Activated CD8-positive, alpha-beta memory T cell treated with anti-CD3 and anti-CD28 coated beads for 36 hours (primary cell): Measurements from ENCODE around the gene AP1M2. TPM values are rescaled to one million over a fixed set of nuclear protein-coding genes. Genes with fewer than 3 reads are reported as not detected.
"Not testable (repeated sequence)": the region's sequence is repeated elsewhere in the genome, so short reads cannot be mapped to it uniquely, and the experiment has no call there.

Experiments used
- CTCF ChIA-PET: fragments of 350-600 bp; sonication (Branson Sonifier 250); formaldehyde crosslinking; loops from one replicate; lab custom pipeline; 2021; ENCODE audit warnings: antibody characterized with exemption; lab: Charles Lee
- POLR2A ChIA-PET: fragments of 350-600 bp; sonication (Branson Sonifier 250); formaldehyde crosslinking; loops from one replicate; lab custom pipeline; 2021; ENCODE audit warnings: antibody characterized with exemption; lab: Charles Lee
- total RNA-seq, 2 experiments: library from RNA; stranded (reverse); gene quantifications; one replicate each; pipeline ENCODE4 v1.2.3, GENCODE V29; 2021

AP1M2 gene
- total RNA-seq, 2 experiments from 2014 or later, result not detected

DNA sequence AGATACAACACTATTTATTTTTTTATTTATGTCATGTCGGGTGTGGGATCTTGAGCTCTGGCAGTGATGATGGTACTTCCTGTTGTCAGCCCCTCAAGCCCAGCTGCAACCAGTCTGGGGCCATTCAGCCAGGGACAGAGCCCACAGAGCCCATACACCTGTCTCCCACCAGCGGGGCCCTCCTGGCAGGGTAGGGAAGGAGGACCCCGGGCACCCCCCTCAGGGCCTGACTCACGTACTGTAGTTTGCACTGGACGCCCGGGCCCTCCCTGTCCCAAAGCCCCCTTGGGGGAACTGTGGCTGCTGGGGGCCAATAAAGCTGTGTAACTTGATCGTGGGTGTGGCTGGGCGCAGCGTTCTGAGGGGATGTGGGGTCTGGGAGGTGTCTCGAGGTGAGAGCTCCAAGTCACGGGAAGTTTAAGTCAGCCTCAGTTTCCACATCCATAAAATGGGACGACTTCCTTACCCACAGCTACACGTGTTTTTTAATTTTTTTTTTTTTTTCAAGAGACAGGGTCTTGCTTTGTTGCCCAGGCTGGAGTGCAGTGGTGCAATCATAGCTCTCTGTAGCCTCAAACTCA, 33.9 kb downstream of the AP1M2 start:
- ChIA-PET CTCF (interaction anchor here (0.7 to 4.1 kb wide), 10 partner anchors 9 to 164 kb away, joined by 3 to 26 read pairs (median 6); partner anchors contain the start of genes ATG4D, CDKN2D, DNM2 and KRI1), POLR2A (interaction anchor here (0.6 to 1.6 kb wide), 8 partner anchors 8 to 377 kb away, joined by 3 to 7 read pairs (median 6); partner anchors contain the start of genes KRI1 and S1PR5)

GRCh38 chr19:10552510-10553053, 34.5 kb downstream of the AP1M2 start:
- CTCF ChIA-PET, result interaction anchor here (0.5 to 4.1 kb wide), 13 partner anchors 8 to 165 kb away, joined by 3 to 26 read pairs (median 4); partner anchors contain the start of genes ATG4D, CDC37, CDKN2D and DNM2
- POLR2A ChIA-PET, result interaction anchor here (0.6 to 1.6 kb wide), 5 partner anchors 8 to 36 kb away, joined by 3 to 6 read pairs (median 4); partner anchors contain the start of genes KRI1 and S1PR5

DNA sequence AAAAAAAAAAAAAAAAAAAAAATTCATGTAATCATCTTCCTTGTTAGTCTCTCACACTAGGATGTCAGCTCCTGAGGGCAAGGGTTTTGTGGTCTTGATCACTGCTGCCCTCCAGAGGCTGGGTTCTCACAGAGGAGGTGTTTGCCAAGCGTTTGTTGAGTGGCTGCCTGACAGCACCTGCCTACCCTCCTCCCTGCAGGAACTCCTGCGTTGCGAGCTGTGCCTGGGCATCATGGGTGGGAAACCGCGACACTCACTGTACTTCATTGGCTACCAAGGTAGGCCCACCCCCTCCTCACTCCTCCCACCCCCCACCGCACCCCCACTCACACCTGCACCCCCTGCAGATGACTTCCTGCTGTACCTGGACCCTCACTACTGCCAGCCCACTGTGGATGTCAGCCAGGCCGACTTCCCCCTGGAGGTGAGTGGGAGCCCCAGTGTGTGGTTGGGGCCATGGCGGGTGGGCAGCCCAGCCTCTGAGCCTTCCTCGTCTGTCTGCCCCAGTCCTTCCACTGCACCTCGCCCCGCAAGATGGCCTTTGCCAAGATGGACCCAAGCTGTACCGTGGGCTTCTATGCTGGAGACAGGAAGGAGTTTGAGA, 35.3 kb downstream of the AP1M2 start:
- CTCF ChIA-PET, result interaction anchor here (0.5 to 4.1 kb wide), 12 partner anchors 9 to 161 kb away, joined by 3 to 26 read pairs (median 3); partner anchors contain the start of genes ATG4D, CDC37 and KRI1
- POLR2A ChIA-PET, result interaction anchor here (0.5 to 1.6 kb wide), 3 partner anchors 14 to 221 kb away, joined by 3 to 7 read pairs (median 6); partner anchors contain the start of gene KRI1

DNA sequence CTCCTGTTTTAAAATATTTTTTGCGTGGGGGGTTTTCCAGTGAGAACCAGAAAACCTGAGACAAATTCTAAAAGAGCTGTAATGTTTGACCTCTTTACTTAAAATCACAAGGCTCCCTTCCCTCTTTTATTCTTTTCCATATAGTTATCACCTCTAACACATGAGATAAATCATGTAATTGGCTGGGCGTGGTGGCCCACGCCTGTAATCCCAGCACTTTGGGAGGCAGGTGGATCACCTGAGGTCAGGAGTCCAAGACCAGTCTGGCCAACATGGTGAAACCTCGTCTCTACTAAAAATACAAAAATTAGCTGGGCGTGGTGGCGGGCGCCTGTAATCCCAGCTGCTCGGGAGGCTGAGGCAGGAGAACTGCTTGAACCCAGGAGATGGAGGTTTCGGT, 36.1 kb downstream of the AP1M2 start:
- ChIA-PET POLR2A (interaction anchor here (0.6 to 0.7 kb wide), 2 partner anchors 39 to 86 kb away, joined by 4 to 7 read pairs; no protein-coding TSS in a partner anchor), CTCF (interaction anchor here (0.5 to 4.1 kb wide), 9 partner anchors 9 to 160 kb away, joined by 3 to 26 read pairs (median 3); partner anchors contain the start of genes ATG4D, CDC37 and KRI1)

DNA sequence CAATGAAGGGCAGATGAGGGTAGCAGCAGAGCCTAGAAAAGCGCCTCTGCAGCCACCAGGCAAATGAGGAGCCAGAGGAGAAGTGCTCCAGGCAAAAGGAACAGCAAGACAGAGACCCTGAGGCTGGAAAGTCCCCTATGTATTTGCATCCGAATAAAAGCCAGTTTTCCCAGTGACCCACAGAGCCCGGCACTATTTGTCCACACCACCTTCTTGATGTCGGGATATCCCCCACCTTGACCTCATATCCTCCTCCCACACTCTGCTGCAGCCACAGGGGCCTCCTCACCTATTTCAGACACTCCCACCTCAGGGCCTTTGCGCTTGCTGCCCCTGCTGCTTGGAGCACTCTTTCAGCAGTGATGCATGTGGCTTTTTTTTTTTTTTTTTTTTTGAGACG, 36.8 kb downstream of the AP1M2 start:
- ChIA-PET CTCF (interaction anchor here (1.0 kb wide), 1 partner anchor 134 kb away, joined by 3 read pairs; no protein-coding TSS in a partner anchor), POLR2A (no interaction called here)

GRCh38 chr19:10549733-10550132, 37.4 kb downstream of the AP1M2 start:
- ChIA-PET POLR2A (no interaction called here), CTCF (no interaction called here)

DNA sequence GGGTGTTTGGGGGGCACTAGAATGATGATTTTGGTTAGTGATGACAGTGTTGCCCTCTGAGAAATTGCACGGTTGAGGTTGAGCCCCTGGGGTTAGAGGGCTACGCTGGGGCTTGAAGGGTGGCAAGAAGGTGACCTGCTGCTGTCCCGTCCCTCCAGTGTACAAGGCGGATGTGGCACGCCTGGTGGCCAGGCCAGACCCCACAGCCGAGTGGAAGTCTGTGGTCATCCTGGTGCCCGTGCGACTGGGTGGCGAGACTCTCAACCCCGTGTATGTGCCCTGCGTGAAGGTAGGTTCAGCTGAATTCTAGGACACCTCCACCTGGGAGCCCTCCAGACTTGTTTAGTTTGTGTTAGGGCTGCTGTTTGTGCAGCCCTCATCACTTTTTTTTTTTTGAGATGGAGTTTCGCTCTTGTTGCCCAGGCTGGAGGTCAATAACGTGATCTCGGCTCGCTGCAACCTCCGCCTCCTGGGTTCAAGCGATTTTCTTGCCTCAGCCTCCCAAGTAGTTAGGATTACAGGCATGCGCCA, 38.3 kb downstream of the AP1M2 start:
- CTCF ChIA-PET, result no interaction called here

DNA sequence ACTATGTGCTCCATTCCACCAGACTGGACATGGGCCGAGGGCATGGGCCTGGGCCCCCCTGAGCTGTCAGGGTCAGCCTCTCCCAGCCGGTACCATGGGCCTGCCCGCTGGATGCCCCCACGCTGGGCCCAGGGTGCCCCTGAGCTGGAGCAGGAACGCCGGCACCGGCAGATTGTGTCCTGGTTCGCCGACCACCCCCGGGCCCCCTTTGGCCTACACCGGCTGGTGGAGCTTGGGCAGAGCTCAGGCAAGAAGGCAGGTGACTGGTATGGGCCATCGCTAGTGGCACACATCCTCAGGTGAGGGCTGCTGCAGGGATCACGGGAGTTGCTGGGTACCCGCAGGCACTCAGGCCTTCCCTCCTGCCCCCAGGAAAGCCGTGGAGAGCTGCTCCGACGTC, 40.3 kb downstream of the AP1M2 start:
- POLR2A ChIA-PET, result interaction anchor here (0.6 kb wide), 1 partner anchor 109 kb away, joined by 3 read pairs; no protein-coding TSS in a partner anchor
- CTCF ChIA-PET, result interaction anchor here (0.6 to 2.4 kb wide), 4 partner anchors 19 to 55 kb away, joined by 3 to 6 read pairs (median 4); partner anchors contain the start of gene KRI1

More for the DNA sequence above, 38.3 kb downstream of the AP1M2 start:
- POLR2A ChIA-PET, result no interaction called here

GRCh38 chr19:10544753-10545251, 42.3 kb downstream of the AP1M2 start:
- POLR2A ChIA-PET, result interaction anchor here (0.6 to 1.1 kb wide), 2 partner anchors 8 to 38 kb away, joined by 3 to 10 read pairs; no protein-coding TSS in a partner anchor
- CTCF ChIA-PET, result interaction anchor here (0.6 to 0.9 kb wide), 2 partner anchors 9 to 158 kb away, joined by 3 to 5 read pairs; no protein-coding TSS in a partner anchor

DNA sequence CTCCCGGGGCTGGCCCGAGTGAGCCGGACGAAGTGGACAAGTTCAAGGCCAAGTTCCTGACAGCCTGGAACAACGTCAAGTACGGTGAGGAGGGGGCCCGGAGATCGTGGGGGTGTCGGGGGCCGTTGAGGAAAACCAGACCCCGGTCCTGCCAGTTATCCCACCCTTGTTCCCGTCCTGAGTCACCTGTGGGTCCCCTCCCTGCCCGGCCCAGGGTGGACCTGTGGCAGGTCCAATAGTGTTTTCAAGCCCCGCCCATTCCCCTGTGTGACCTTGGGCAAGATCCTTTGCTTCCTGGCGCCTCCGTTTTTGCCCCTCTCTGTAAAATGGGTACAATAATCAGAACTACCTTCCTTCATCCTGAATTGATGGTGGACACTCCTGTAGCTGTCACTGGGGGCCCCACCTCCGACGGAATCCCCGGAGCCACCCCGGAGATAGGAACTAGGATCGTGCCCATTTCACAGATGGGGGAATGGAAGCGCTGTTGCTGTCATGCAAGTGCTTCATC, 42.8 kb downstream of the AP1M2 start:
- CTCF ChIA-PET, result interaction anchor here (0.6 to 0.9 kb wide), 2 partner anchors 9 to 158 kb away, joined by 3 to 5 read pairs; no protein-coding TSS in a partner anchor

GRCh38 chr19:10543420-10544241, 43.5 kb downstream of the AP1M2 start, which contains the start of gene ATG4D:
Gene ATG4D, plus strand, starts transcription at chr19:10543904. Its CDS starts 187 bp downstream, at chr19:10544091.
- CTCF ChIA-PET, result interaction anchor here (1.1 to 3.1 kb wide), 5 partner anchors 9 to 139 kb away, joined by 3 to 16 read pairs (median 3); no protein-coding TSS in a partner anchor

More for the DNA sequence above, 42.8 kb downstream of the AP1M2 start:
- POLR2A ChIA-PET, result interaction anchor here (0.6 to 1.1 kb wide), 2 partner anchors 9 to 37 kb away, joined by 3 to 10 read pairs; no protein-coding TSS in a partner anchor

GRCh38 chr19:10543059-10543419, 44.1 kb downstream of the AP1M2 start:
- CTCF ChIA-PET, result interaction anchor here (1.1 to 3.1 kb wide), 7 partner anchors 10 to 139 kb away, joined by 3 to 16 read pairs (median 4); no protein-coding TSS in a partner anchor
- POLR2A ChIA-PET, result interaction anchor here (1.0 kb wide), 1 partner anchor 16 kb away, joined by 4 read pairs; no protein-coding TSS in a partner anchor

More at GRCh38 chr19:10543420-10544241, 43.5 kb downstream of the AP1M2 start, which contains the start of gene ATG4D:
- POLR2A ChIA-PET, result interaction anchor here (1.0 kb wide), 1 partner anchor 15 kb away, joined by 4 read pairs; no protein-coding TSS in a partner anchor

DNA sequence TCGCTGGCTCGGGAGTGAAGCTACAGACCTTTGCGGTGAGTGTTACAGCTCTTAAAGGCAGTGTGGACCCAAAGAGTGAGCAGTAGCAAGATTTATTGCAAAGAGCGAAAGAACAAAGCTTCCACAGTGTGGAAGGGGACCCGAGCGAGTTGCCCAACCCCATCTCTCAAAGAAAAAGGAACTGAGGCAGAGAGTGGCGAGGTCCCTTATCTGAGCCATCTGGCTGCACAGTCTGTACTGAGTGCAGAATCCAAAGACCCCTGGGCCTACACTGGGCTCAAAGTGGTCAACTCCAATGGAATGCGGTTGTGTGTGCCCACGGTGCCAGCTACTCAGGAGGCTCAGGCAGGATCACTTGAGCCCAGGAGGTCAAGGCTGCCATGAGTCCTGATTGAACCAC, 48.1 kb downstream of the AP1M2 start:
- CTCF ChIA-PET, result interaction anchor here (0.7 to 0.8 kb wide), 2 partner anchors 34 to 163 kb away, joined by 3 read pairs; no protein-coding TSS in a partner anchor
- POLR2A ChIA-PET, result not testable (repeated sequence)

DNA sequence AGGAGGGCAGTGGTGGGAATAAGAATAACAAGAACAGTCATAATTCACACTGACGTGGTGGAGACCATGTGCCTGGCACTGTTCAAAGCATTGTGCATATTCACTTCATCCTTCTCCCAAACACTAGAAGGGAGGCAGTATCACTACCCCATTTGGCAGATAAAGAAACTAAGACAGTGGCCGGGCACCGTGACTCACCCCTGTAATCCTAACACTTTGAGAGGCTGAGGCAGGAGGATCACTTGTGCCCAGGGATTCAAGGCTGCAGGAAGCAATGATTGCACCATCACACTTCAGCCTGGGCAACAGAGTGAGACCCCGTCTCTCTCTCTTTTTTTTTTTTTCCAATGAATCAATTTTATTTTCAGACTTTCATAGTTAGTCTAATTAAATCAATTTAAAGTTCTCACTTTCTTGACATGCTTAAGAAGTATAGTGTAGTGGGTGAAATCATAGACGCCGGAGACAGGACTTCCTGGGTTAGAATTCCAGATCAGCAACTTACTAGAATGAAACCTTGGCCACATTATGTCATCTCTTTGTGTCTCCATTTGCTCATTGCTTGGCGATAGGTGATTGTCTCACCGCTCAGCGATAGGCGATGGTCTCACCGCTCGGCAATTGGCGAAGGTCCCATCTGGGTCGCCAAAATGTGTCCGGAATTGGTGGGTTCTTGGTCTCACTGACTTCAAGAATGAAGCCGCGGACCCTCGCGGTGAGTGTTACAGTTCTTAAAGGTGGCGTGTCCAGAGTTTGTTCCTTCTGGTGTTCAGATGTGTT, 48.7 kb downstream of the AP1M2 start:
- CTCF ChIA-PET, result interaction anchor here (0.8 kb wide), 1 partner anchor 33 kb away, joined by 3 read pairs; no protein-coding TSS in a partner anchor
- POLR2A ChIA-PET, result interaction anchor here (0.5 to 0.6 kb wide), 2 partner anchors 120 to 222 kb away, joined by 3 read pairs; no protein-coding TSS in a partner anchor

DNA sequence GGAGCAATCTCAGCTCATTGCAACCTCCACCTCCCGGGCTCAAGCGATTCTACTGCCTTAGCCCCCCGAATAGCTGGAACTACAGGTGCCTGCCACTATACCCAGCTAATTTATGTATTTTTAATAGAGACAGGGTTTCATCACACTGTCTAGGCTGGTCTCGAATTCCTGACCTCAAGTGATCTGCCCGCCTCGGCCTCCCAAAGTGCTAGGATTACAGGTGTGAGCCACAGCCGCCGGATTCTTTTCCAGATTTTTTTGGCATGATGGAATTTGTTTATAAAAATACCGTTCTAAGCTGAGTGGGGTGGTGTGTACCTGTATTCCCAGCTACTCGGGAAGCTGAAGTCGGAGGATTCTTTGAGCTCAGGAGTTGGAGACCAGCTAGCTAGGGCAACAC, 49.4 kb downstream of the AP1M2 start:
- ChIA-PET CTCF (interaction anchor here (0.9 kb wide), 1 partner anchor 107 kb away, joined by 3 read pairs; no protein-coding TSS in a partner anchor), POLR2A (interaction anchor here (0.5 to 0.6 kb wide), 2 partner anchors 121 to 222 kb away, joined by 3 read pairs; no protein-coding TSS in a partner anchor)

DNA sequence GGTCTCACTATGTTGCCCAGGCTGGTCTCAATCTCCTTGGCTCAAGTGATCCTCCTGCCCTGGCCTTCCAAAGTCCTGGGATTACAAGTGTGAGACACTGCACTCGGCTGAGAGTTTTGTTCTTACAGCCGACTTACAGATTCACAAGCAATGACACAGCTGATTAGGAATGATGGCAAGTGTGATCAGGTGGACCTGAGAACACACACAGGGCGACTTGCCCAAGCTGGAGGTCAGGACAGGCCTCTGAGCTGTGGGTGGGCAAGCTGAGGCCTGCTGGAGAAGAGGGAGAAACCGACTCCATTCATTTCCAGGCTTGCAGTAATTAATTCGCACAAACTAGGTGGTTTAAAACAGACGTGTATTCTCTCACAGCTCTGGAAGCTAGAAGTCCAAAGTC, 51.5 kb downstream of the AP1M2 start:
- CTCF ChIA-PET, result interaction anchor here (0.6 to 1.8 kb wide), 4 partner anchors 19 to 109 kb away, joined by 3 to 5 read pairs (median 5); no protein-coding TSS in a partner anchor
- POLR2A ChIA-PET, result interaction anchor here (0.6 to 0.7 kb wide), 2 partner anchors 17 to 19 kb away, joined by 3 to 4 read pairs; no protein-coding TSS in a partner anchor
